HG02678 (cell line): ENCODE data around the gene MAP1LC3B2.

ENCODE experiments used
- ATAC-seq: cut with Tn5 transposase; IDR thresholded peaks from one replicate; pipeline ENCODE4 v1.9.1; 2021; ENCODE audit warnings: mild to moderate bottlenecking, moderate library complexity; ENCODE audit not compliant: unreplicated experiment

The MAP1LC3B2 gene

GRCh38 chr12:116610971-116611541 lies 51.9 kb downstream of the MAP1LC3B2 start:
- ATAC-seq: no peak

DNA sequence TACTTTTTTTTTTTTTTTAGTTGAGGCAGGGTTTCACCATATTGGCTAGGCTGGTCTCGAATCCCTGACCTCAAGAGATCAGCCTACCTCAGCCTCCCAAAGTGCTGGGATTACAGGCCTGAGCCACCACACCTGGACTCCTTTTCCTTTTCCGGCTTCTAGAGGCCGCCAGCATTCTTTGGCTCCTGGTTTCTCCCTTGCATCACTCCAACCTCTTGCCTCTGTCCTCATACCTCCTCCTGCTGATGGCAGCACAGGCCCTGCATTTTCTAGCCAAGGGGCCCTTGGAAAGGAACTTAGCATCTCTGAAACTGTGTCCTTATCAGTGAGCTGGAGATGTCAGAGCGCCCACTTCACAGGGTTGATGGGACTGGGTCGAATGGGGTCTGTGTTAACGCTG lies 53.3 kb downstream of the MAP1LC3B2 start:
- ATAC-seq: no peak

DNA sequence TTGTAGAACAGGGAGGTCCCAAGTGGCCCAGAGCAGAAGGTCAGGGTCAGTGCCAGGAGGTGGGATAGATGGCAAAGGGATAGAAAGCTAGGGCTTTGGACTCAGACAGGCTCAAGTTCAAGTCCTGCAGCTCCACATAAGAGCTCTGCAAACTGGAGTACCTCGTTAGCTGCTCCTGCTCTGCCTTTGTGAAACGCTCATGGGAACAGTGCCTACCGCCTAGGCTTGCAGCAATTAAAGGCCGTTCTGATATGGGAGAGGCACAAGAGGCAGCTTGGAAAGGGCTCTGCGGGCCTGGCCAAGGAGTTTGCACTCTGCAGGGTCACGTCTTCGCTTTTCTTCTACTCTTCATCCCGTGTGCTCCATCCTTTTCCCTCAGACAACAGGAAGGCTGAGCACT lies 54.1 kb downstream of the MAP1LC3B2 start:
- no peak for ATAC-seq

DNA sequence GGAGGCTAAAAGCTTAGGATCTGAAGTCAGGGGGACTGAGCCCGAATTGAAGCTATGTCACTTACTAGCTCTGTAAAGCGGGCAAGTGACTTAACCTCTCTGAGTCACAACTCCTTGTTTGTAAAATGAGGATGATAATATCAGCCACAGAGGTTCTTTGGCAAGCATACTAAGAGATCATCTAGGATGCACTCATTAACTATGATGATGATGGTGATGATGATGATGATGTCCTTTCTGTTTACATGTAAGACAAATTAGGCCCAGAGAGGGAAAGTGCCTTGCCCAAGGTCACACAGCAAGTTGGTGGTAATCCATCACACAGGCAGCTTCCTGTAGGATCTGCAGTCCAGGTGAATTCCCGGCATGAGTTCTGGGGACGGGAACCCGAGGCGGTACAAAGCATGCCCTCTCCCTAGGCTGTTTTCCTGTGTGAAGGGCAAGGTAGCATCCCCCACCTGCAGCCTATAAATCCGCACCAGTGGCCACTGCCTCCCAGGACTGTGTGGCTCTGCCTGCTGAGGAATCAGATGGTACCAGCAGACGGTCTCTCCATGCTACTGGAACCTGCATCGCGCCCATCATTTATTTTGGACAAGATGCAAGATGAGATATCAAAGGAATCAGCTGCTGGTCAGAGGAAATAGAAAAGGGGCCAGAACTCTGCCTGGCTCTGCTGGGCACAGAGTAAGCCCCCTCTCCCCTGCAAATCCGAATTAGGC lies 55.2 kb downstream of the MAP1LC3B2 start:
- no peak for ATAC-seq

- ATAC-seq: no peak
Measured at GRCh38 chr12:116615141-116615861, 56.1 kb downstream of the MAP1LC3B2 start.

DNA sequence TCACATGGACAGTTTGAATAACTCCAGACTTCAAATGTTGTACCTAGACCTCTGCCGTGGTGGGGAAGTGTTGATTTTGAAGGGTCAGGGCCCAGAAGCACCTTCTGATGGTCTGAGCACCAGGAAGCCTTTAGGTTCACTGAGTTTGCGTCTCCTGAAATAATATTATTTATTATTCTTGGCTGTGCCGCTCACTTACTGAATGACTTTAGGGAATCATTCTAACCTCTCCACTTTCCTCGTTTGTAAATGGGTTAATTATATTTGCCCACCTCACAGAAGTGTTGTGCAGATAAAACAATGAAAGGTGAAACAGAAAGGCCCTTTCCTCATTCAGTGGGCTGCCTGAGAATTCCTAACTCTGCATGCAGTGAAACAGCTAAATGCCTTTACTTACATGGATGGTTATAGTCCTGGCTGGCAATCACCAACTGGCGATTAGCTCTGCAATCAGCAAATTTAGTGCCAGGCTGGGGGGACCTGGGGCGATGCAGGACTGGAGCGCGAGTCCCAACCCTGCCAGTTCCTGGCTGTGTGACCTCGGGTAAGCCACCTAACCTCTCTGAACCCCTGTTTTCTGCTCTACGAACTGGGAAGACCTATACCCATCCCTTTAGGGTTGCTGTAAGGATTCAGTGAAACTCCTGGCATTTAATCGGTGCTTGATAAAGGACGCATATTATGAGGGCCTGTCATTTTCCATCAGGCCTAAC lies 57.5 kb downstream of the MAP1LC3B2 start:
- ATAC-seq: no peak

DNA sequence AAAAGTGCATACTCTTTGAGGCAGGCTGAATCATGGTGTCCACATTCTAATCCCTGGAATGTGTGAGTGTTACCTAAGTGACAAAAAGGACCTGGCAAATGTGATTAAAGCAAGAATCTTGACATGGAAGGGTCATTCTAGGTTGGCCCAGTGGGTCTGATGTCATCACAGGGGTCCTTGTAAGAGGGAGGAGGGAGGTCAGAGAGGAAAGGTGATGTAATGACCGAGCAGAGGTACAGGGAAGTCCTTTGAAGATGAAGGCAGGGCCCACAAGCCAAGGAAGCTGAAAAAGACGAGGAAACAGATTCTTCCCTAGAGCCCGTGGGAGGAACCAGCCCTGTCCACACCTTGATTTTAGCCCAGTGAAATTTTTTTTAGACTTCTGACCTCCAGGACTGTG lies 60.1 kb downstream of the MAP1LC3B2 start:
- ATAC-seq: no peak

DNA sequence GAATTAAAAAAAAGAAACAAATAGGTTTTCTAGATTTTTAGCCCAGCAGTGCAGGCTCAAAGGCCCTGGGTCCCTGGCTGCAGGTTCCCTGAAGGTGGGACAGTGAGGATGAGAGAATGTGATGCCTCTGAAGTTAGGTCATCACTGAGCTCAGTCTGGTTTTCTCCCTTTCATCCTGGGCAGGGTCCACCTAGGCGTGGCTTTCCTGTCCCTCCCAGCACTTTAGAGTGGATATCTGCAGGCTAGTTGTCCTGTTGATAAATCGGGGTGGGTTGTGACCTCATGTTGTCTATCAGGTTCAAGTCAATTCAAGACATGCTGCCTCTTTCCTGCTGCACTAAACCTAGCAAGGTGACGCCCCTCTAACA lies 60.9 kb downstream of the MAP1LC3B2 start:
- ATAC-seq: no peak

DNA sequence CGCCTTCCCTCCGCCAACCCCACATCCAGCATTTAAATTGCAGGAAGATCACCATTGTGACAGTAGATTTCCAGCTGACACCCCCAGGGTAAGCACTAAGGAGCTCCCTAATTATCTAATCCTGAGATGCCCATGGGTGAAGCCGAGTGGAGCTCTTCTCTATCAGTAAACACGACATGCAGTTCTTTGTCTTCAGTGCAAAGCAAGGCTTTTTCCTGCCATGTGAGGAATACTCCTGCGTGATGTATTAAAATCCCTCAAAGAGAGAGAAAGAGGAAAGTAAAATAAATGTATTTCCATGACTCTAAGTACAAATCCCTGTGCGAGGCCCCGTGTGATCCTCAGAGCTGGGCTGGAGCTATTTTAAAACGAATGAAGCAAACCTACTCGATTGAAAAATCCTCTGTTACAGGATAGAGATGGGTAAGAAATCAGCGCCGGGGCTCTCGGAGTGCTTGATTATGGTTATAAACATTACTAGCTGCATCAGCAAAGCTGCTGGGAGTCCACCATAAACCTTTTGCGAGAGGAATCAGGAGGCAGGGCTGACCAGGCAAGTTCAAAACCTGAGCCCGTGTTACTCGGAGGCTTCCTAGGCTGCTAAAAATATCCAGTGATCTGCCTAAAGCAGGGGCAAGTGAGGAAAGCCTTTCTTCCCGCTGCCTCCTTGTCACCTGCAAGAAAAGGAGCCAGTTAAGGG lies 61.5 kb downstream of the MAP1LC3B2 start:
- ATAC-seq: no peak

DNA sequence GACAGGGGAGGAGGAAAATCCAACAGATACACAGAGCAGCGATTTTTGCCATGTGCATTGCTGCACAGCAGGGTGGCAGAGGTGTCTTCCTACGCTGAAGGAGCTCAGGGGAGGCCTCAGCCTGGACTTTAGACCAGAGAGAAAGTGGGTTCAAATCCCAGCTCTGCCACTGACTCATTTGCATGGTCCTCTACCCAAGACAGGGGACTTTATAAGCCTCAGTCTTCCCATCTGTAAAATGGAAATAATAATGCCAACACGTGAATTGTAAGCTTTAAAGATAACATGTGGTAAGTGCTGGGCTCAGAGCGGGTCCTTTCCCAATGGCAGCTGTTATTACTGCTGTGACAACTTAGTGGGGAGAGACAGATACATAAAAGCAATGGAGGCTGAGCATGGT lies 62.0 kb downstream of the MAP1LC3B2 start:
- ATAC-seq: no peak

DNA sequence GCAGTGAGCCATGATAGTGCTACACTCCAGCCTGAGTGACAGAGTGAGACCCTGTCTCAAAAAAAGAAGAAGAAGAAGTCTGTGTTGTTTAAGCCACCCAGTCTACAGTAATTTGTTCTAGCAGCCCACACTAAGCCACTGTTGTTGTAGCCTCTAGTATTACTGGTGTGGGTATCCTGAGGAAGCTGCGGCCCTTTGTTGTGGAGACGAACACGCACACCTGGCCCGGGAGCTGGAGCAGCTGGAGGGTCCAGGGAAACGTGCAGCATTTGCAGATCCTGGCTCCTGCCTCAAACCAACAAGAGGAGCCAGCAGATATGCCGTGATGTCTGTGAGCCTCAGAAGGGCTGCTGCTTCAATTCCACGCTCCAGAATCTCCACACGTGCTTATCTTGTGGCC lies 65.3 kb downstream of the MAP1LC3B2 start:
- no peak for ATAC-seq

- ATAC-seq: no peak
Measured at GRCh38 chr12:116626153-116626552, 67.0 kb downstream of the MAP1LC3B2 start.
